ENCODE data around the gene ZNF555. TPM values are rescaled to one million over a fixed set of nuclear protein-coding genes. Genes with fewer than 3 reads are reported as not detected.
A peak's percentile ranks its signal among the peaks of the same experiment; 100 is the strongest.

The ZNF555 gene
- total and polyA plus RNA-seq, 10 of the 15 experiments (the other 5 are each of a cell fraction or from before 2014, with no cell fraction given), result 0.58 to 1.9 (median 1.2) TPM

- TF ChIP-seq ZNF687 (IDR thresholded peaks at IDR 0.05) (no peak), PKNOX1 (IDR thresholded peaks at IDR 0.05) (peak; percentile 54; the same call in 1 of the 2 replicates), GATAD2B (conservative IDR thresholded peaks at IDR 0.05; ENCODE audit: low read depth) (no peak), TCF3 (IDR thresholded peaks at IDR 0.05; ENCODE audit: borderline replicate concordance, insufficient read depth, low read depth, low read length) (no peak), SPI1 (IDR thresholded peaks at IDR 0.05; ENCODE audit: borderline replicate concordance, insufficient read depth, low read depth, low read length) (no peak), BACH1 (IDR thresholded peaks at IDR 0.05; ENCODE audit: borderline replicate concordance) (no peak), ZBED1 (IDR thresholded peaks at IDR 0.05; ENCODE audit: borderline replicate concordance) (no peak), E2F4 (IDR thresholded peaks at IDR 0.05; ENCODE audit: low read depth, low read length) (no peak), RELB (IDR thresholded peaks at IDR 0.05; ENCODE audit: low read depth) (no peak), E4F1 (IDR thresholded peaks at IDR 0.05; ENCODE audit: borderline replicate concordance, partially characterized antibody) (no peak), KAT2A (conservative IDR thresholded peaks at IDR 0.05; ENCODE audit: control insufficient read depth, low read depth, low read length) (no peak)
- TF ChIP-seq, protein P1, sequence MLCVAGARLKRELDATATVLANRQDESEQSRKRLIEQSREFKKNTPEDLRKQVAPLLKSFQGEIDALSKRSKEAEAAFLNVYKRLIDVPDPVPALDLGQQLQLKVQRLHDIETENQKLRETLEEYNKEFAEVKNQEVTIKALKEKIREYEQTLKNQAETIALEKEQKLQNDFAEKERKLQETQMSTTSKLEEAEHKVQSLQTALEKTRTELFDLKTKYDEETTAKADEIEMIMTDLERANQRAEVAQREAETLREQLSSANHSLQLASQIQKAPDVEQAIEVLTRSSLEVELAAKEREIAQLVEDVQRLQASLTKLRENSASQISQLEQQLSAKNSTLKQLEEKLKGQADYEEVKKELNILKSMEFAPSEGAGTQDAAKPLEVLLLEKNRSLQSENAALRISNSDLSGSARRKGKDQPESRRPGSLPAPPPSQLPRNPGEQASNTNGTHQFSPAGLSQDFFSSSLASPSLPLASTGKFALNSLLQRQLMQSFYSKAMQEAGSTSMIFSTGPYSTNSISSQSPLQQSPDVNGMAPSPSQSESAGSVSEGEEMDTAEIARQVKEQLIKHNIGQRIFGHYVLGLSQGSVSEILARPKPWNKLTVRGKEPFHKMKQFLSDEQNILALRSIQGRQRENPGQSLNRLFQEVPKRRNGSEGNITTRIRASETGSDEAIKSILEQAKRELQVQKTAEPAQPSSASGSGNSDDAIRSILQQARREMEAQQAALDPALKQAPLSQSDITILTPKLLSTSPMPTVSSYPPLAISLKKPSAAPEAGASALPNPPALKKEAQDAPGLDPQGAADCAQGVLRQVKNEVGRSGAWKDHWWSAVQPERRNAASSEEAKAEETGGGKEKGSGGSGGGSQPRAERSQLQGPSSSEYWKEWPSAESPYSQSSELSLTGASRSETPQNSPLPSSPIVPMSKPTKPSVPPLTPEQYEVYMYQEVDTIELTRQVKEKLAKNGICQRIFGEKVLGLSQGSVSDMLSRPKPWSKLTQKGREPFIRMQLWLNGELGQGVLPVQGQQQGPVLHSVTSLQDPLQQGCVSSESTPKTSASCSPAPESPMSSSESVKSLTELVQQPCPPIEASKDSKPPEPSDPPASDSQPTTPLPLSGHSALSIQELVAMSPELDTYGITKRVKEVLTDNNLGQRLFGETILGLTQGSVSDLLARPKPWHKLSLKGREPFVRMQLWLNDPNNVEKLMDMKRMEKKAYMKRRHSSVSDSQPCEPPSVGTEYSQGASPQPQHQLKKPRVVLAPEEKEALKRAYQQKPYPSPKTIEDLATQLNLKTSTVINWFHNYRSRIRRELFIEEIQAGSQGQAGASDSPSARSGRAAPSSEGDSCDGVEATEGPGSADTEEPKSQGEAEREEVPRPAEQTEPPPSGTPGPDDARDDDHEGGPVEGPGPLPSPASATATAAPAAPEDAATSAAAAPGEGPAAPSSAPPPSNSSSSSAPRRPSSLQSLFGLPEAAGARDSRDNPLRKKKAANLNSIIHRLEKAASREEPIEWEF (IDR thresholded peaks at IDR 0.05; ENCODE audit: insufficient replicate concordance, low read depth, low read length), result no peak
Measured at GRCh38 chr19:2856457-2857050, 15.3 kb downstream of the ZNF555 start (continued).
